GM23338 (cell line): ENCODE results near the gene PTCHD1. TPM values are rescaled to one million over a fixed set of nuclear protein-coding genes. Genes with fewer than 3 reads are reported as not detected.

ENCODE experiments used
- ATAC-seq: fragments of 200-7000 bp; cut with Tn5 transposase; 3 replicates; pipeline ENCODE4 v1.9.1; 2020
- DNase-seq: peaks from one replicate; pipeline ENCODE4 v3.0.0-alpha.2; 2015; ENCODE audit warnings: low spot score
- H2AFZ ChIP-seq: fragments of 200-600 bp; sonication (generic); 2 replicates; pipeline ENCODE4 v1.8.0; 2016; ENCODE audit warnings: antibody characterized with exemption, mild to moderate bottlenecking, moderate library complexity
- H3F3A ChIP-seq: fragments of 200-600 bp; sonication (generic); replicated peaks from 2 replicates; pipeline ENCODE4 v1.8.0; 2017; ENCODE audit warnings: antibody characterized with exemption, mixed run types, low read depth
- H3K27ac ChIP-seq: fragments of 200-600 bp; sonication (generic); 2 replicates; pipeline ENCODE4 v1.6.1; 2016; ENCODE audit warnings: low read depth
- H3K27me3 ChIP-seq: fragments of 200-600 bp; sonication (generic); 2 replicates; pipeline ENCODE4 v1.8.0; 2016; ENCODE audit warnings: mild to moderate bottlenecking, mixed run types, moderate library complexity; ENCODE audit not compliant: insufficient read depth
- H3K36me3 ChIP-seq: fragments of 200-600 bp; sonication (generic); 2 replicates; pipeline ENCODE4 v1.8.0; 2016; ENCODE audit warnings: mild to moderate bottlenecking; ENCODE audit not compliant: insufficient read depth
- H3K4me1 ChIP-seq: fragments of 200-600 bp; sonication (generic); 2 replicates; pipeline ENCODE4 v1.8.0; 2016; ENCODE audit warnings: mild to moderate bottlenecking, moderate library complexity; ENCODE audit not compliant: insufficient read depth
- H3K4me2 ChIP-seq: fragments of 200-600 bp; sonication (generic); 2 replicates; pipeline ENCODE4 v1.7.1; 2017; ENCODE audit warnings: mixed run types
- H3K4me3 ChIP-seq: fragments of 200-600 bp; sonication (generic); 2 replicates; pipeline ENCODE4 v1.6.1; 2016; ENCODE audit warnings: mixed run types
- H3K79me2 ChIP-seq: fragments of 200-600 bp; sonication (generic); replicated peaks from 2 replicates; pipeline ENCODE4 v1.8.0; 2017; ENCODE audit warnings: mild to moderate bottlenecking; ENCODE audit not compliant: insufficient read depth
- H3K9me2 ChIP-seq: fragments of 200-600 bp; sonication (generic); 2 replicates; pipeline ENCODE4 v1.8.0; 2017; ENCODE audit not compliant: insufficient read depth
- H4K20me1 ChIP-seq: fragments of 200-600 bp; sonication (generic); replicated peaks from 2 replicates; pipeline ENCODE4 v1.8.0; 2017; ENCODE audit warnings: mild to moderate bottlenecking; ENCODE audit not compliant: insufficient read depth
- H3K27ac Mint-ChIP-seq: 2 replicates; pipeline ENCODE4 v1.8.0; 2020; ENCODE audit warnings: inconsistent platforms, mild to moderate bottlenecking, moderate library complexity, mixed read lengths
- H3K27me3 Mint-ChIP-seq: 3 replicates; pipeline ENCODE4 v1.8.0; 2022; ENCODE audit warnings: low read depth, mild to moderate bottlenecking, moderate library complexity, mixed read lengths, inconsistent platforms; ENCODE audit not compliant: insufficient read depth, poor library complexity
- H3K36me3 Mint-ChIP-seq: 3 replicates; pipeline ENCODE4 v1.8.0; 2021; ENCODE audit warnings: low read depth, mild to moderate bottlenecking, inconsistent platforms, moderate library complexity, mixed read lengths
- H3K4me1 Mint-ChIP-seq: 3 replicates; pipeline ENCODE4 v1.8.0; 2020; ENCODE audit warnings: mild to moderate bottlenecking, inconsistent platforms, mixed read lengths
- H3K4me3 Mint-ChIP-seq: 3 replicates; pipeline ENCODE4 v1.8.0; 2021; ENCODE audit warnings: moderate library complexity, mild to moderate bottlenecking, inconsistent platforms, mixed read lengths
- H3K9me3 Mint-ChIP-seq: 3 replicates; pipeline ENCODE4 v1.8.0; 2020; ENCODE audit warnings: moderate library complexity, mild to moderate bottlenecking, inconsistent platforms, mixed read lengths
- ETS1 ChIP-seq: IDR thresholded peaks from 2 replicates; pipeline ENCODE4 v1.6.1; 2016; ENCODE audit warnings: antibody characterized with exemption
- EZH2phosphoT487 ChIP-seq: fragments of 200-600 bp; sonication (generic); IDR thresholded peaks from one replicate; pipeline ENCODE4 v1.8.1; 2018; ENCODE audit warnings: antibody characterized with exemption; ENCODE audit not compliant: unreplicated experiment
- NANOG ChIP-seq: IDR thresholded peaks from 2 replicates; pipeline ENCODE4 v1.6.1; 2016; ENCODE audit warnings: antibody characterized with exemption, borderline replicate concordance
- STAT1 ChIP-seq: IDR thresholded peaks from one replicate; pipeline ENCODE4 v1.6.1; 2016; ENCODE audit warnings: antibody characterized with exemption; ENCODE audit not compliant: unreplicated experiment
- ZNF331 ChIP-seq: fragments of 250-450 bp; sonication (Bioruptor Pico); IDR thresholded peaks from 2 replicates; pipeline ENCODE4 v1.5.0; 2020; ENCODE audit warnings: low read depth, mild to moderate bottlenecking, moderate library complexity
- ZNF462 ChIP-seq: fragments of 250-450 bp; sonication (Bioruptor Pico); IDR thresholded peaks from 2 replicates; pipeline ENCODE4 v1.5.0; 2020; ENCODE audit warnings: mild to moderate bottlenecking, moderate library complexity
- polyA plus RNA-seq: library from polyadenylated mRNA; unstranded; fragments of >200 nt; fragmentation: Nextera tagmentation; extraction: Ambion mirVana; gene quantifications from 2 replicates; pipeline ENCODE4 v1.2.1, GENCODE V29; 2016
- total RNA-seq: library from RNA; depleted of rRNA; stranded (reverse); fragments of >200 nt; shearing (Covaris generic); gene quantifications from 2 replicates; pipeline ENCODE4 v1.2.3, GENCODE V29; 2014

PTCHD1 gene
- total and polyA plus RNA-seq, 2 experiments from 2014 or later: 1.5 to 1.9 TPM

DNA sequence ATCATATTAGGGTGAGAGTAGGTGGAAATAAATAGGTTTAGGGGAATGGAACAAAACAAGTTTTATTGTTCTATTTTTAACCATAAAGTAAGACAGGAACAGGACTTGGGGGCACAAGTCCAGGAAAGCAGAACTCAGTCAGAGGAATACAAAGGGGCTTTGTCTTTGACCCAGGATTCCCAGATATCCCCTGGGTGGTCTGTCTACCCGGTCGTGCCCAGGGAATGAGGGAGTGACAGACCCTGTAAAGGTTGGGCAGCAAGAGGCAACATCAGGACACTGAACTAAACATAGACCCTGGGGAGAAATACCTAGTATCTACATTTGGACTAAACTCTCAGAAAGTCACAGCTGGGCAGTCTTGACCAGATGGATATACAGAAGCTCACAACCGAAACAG is 50.6 kb downstream of the PTCHD1 start (continued):
- TF ChIP-seq ZNF462 (CRISPR knock-in tag) (no peak), NANOG (no peak), EZH2phosphoT487 (no peak), STAT1 (no peak), ETS1 (no peak)

- no peaks in the 10 kb centered on the region for H3K36me3 ChIP-seq
- no peaks in the 10 kb centered on the region for H4K20me1 ChIP-seq
- H3K27ac ChIP-seq: no peak overlapping the region
- H3F3A ChIP-seq: no peaks in the 10 kb centered on the region
- DNase-seq (no peak), ATAC-seq (no peak)
- H3K4me2 ChIP-seq: no peak overlapping the region
- no peak overlapping the region for H3K4me3 Mint-ChIP-seq
- no peaks in the 10 kb centered on the region for H3K27me3 ChIP-seq
- peaks cover 24% of the 10 kb centered on the region for H3K4me1 Mint-ChIP-seq
- H3K9me2 ChIP-seq: no peaks in the 10 kb centered on the region
- no peak overlapping the region for H3K27ac Mint-ChIP-seq
- H2AFZ ChIP-seq: no peak overlapping the region
- H3K4me3 ChIP-seq: no peak overlapping the region
- no peaks in the 10 kb centered on the region for H3K79me2 ChIP-seq
- TF ChIP-seq ZNF331 (CRISPR knock-in tag): no peak
- no peaks in the 10 kb centered on the region for H3K27me3 Mint-ChIP-seq
- peaks cover 4% of the 10 kb centered on the region for H3K4me1 ChIP-seq
- no peaks in the 10 kb centered on the region for H3K36me3 Mint-ChIP-seq
- no peaks in the 10 kb centered on the region for H3K9me3 Mint-ChIP-seq
Measured at GRCh38 chrX:23386260-23386659, 51.6 kb downstream of the PTCHD1 start.
